BJ (cell line): Measurements from ENCODE around the gene LRRC25. TPM values are rescaled to one million over a fixed set of nuclear protein-coding genes. Genes with fewer than 3 reads are reported as not detected.

Source experiments
- CTCF ChIA-PET: fragments of 350-600 bp; formaldehyde crosslinking; extraction: SDS; loops from one replicate; lab custom pipeline; 2021; ENCODE audit warnings: antibody characterized with exemption, inconsistent platforms; lab: Yijun Ruan, JAX
- POLR2A ChIA-PET: fragments of 300-600 bp; sonication (Branson Sonifier 250); formaldehyde crosslinking; extraction: SDS; loops from one replicate; lab custom pipeline; 2021; ENCODE audit warnings: antibody characterized with exemption; lab: Charles Lee
- DNase-seq: peaks from one replicate; pipeline ENCODE4 v3.0.0-alpha.2; 2011; ENCODE audit warnings: low read depth
- H3K27me3 ChIP-seq: 2 replicates; pipeline ENCODE4 v1.6.0; 2011; ENCODE audit warnings: low read length; ENCODE audit not compliant: control insufficient read depth, insufficient read depth
- H3K36me3 ChIP-seq: 2 replicates; pipeline ENCODE4 v1.5.1; 2011; ENCODE audit warnings: low read length; ENCODE audit not compliant: control insufficient read depth, insufficient read depth
- H3K4me3 ChIP-seq: 2 replicates; pipeline ENCODE4 v1.5.1; 2011; ENCODE audit warnings: low read depth, mild to moderate bottlenecking, control low read depth, low read length
- polyA plus RNA-seq: library from polyadenylated mRNA; depleted of rRNA; stranded (reverse); fragments of >200 nt; gene quantifications from 2 replicates; pipeline ENCODE4 v1.2.3, GENCODE V29; 2011
- TF ChIP-seq, protein P1 (sequence below): IDR thresholded peaks from 2 replicates; pipeline ENCODE4 v1.5.1; 2011; ENCODE audit warnings: low read depth, mild to moderate bottlenecking, control low read depth, inconsistent platforms, low read length, moderate library complexity; ENCODE audit not compliant: insufficient read depth

The LRRC25 gene
- polyA plus RNA-seq, 1 experiment = 0.06 TPM

DNA sequence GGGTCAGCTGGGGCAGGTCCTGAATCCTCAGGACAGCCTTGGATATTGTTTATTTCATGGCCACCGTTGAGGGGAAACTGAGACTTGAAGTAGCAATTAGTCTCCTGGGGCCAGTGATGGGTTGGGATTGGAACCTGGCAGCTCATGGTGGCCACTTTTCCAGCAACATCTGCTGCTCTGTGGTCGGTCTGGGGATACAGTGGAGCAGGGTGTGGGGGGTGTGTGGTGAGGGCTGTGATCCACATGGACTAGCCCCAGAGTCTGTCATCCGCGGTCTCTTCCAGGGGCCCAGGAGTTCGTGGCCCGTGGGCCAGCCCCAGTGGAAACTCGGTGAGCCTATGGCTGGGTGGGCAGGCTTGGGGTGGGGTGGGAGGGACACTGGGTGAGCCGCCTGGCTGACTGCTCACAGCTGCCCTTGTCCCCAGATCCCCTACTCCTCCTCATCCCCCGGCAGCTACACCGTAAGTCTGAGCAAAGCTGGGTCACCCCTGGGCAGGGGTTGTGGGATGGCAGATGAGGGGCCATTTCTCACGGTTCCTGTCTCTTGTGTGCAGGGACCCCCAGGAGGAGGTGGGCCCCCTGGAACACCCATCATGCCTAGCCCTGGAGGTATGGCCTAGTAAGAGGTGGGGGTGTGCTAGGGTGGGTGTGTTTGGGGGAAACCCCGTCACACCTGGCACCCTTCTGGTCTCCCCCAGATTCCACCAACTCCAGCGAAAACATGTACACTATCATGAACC lies 35.0 kb upstream of the LRRC25 start:
- DNase-seq = no peak
- Histone ChIP-seq H3K4me3 (no peak overlapping the region), H3K27me3 (no peaks in the 10 kb centered on the region), H3K36me3 (peaks cover 22% of the 10 kb centered on the region)
- ChIA-PET POLR2A (no interaction called here), CTCF (interaction anchor here (1.0 to 1.4 kb wide), 2 partner anchors 19 to 29 kb away, joined by 4 to 6 read pairs; no protein-coding TSS in a partner anchor)
- TF ChIP-seq, protein P1, sequence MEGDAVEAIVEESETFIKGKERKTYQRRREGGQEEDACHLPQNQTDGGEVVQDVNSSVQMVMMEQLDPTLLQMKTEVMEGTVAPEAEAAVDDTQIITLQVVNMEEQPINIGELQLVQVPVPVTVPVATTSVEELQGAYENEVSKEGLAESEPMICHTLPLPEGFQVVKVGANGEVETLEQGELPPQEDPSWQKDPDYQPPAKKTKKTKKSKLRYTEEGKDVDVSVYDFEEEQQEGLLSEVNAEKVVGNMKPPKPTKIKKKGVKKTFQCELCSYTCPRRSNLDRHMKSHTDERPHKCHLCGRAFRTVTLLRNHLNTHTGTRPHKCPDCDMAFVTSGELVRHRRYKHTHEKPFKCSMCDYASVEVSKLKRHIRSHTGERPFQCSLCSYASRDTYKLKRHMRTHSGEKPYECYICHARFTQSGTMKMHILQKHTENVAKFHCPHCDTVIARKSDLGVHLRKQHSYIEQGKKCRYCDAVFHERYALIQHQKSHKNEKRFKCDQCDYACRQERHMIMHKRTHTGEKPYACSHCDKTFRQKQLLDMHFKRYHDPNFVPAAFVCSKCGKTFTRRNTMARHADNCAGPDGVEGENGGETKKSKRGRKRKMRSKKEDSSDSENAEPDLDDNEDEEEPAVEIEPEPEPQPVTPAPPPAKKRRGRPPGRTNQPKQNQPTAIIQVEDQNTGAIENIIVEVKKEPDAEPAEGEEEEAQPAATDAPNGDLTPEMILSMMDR = no peak

DNA sequence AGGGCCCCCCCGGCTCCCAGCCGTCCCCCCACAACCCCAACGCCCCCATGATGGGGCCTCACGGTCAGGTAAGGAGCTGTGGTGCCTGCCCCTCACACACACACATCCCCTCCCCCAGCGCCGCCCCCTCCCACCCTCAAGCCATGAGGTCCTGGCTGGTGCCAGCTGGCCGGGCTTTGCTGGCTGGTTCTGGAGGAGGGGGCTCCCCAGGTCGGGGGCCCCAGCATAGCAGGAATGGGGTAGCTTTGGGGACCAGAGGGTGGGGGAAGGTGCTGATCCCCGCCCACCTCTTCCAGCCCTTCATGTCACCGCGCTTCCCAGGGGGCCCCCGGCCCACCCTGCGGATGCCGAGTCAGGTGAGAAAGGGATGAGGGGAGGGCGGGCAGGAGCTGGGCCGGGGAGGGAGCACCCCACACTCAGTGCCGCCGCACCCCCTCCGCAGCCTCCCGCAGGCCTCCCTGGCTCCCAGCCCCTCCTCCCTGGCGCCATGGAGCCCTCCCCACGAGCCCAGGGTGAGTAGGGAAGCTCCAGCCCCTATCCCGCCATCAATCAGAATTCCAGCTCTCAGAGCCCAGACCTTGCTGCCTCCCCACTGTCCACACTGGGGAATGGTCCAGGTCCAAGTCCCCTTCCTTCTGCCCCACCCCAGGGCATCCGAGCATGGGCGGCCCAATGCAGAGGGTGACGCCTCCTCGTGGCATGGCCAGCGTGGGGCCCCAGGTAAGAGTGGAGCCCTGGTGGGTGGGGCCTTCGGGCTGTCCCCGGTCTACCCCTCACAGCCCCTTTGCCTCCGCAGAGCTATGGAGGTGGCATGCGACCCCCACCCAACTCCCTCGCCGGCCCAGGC lies 34.2 kb upstream of the LRRC25 start:
- peaks cover 22% of the 10 kb centered on the region for H3K36me3 ChIP-seq
- ChIA-PET CTCF (interaction anchor here (1.0 to 1.4 kb wide), 2 partner anchors 19 to 30 kb away, joined by 4 to 6 read pairs; no protein-coding TSS in a partner anchor), POLR2A (no interaction called here)
- no peak for DNase-seq
- H3K4me3 ChIP-seq = no peak overlapping the region
- TF ChIP-seq, protein P1 = no peak
- no peaks in the 10 kb centered on the region for H3K27me3 ChIP-seq

DNA sequence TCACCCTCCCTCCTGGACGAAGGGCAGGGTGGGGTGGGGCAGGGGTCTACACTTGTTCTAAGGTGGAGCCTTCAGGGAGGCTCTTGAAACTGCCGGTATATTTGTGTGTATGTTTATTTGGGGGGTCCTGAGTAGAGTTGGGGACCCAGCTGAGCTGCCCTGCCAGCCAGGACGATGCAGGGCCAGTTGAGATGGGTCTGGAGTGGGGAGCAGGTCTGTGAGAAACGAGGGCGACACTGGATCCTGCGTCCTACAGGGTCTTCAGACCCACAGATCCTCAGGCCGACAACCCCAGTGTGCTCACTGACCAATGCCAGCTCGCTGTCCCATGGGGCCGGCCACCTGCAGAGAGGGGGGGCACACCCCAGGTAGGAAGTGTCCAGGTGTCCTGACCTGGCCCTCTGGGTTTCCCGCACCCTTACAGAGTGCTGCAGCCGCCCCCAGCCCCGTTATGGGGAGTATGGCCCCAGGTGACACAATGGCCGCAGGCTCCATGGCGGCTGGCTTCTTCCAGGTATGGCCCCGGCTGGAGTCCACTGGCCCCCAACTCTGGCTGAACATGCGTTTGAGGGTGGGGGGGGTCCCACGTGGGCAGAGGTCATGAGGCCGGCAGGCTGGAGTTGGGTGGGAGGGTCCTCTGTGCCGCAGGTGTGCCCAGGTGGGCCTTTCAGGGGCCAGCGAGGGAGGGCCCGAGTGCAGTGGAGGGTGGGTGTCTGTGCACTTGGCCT lies 33.2 kb upstream of the LRRC25 start:
- H3K27me3 ChIP-seq = no peaks in the 10 kb centered on the region
- peaks cover 18% of the 10 kb centered on the region for H3K36me3 ChIP-seq
- no peak overlapping the region for H3K4me3 ChIP-seq
- CTCF ChIA-PET = interaction anchor here (1.4 kb wide), 1 partner anchor 31 kb away, joined by 6 read pairs; no protein-coding TSS in a partner anchor
- POLR2A ChIA-PET = no interaction called here
- TF ChIP-seq, protein P1 = no peak
- no peak for DNase-seq

DNA sequence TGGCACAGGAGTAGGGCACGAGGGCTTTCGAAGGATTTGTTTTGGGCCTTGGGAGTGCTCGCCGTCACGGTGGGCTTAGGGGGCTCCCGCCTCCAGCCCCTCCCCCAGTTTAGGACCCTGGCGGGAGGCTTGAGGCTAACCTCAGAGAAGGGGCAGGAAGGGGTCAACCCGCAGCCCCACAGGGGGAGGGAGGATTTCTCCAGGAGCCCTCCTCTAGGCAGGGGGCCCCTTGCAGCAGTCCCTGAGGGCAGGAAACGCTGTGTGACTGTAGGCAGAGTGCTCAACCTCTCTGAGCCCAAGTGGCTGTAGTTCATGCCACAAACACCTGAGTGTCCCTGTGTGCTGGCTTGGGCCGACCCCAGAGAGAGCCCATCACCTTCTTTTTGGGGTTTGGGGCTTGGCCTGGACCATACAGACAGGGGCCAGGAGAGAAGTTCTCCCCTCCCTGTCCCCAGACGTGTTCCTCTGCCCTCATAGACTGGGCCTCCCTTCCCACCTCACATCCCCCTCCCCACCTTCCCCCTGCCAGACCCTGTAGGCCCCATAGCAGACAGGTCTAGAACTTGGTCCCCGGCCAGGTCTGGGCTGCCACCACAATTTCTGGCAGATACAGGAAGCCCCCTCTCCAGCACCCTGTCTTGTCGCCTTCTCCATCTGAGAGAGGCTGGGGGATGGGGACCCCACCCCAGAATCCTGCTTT lies 32.4 kb upstream of the LRRC25 start:
- Histone ChIP-seq H3K4me3 (no peak overlapping the region), H3K36me3 (peaks cover 17% of the 10 kb centered on the region), H3K27me3 (no peaks in the 10 kb centered on the region)
- ChIA-PET CTCF (no interaction called here), POLR2A (no interaction called here)
- no peak for DNase-seq
- TF ChIP-seq, protein P1 = no peak
